ENCODE measurements around the gene ANXA2.
A peak's percentile ranks its signal among the peaks of the same experiment; 100 is the strongest.

ANXA2 gene

DNA sequence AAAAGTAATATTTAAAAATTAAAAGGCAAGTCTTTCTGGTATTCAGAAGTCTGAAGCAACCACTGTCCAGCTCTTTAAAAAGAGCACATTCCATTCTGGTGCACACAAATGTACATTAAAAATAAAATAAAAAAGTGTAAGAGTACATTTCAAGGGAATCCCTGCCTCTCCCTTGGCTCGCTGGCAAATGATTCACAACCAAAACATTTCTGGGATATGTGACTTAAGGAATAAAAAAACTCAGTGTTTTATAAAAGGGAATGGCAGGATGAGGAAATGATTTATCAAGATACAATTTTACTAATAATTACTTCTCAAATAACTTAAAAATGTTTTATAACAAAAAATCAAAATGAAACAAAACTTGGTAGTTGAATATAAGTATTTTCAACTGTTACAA lies 23.8 kb upstream of the ANXA2 start:
- TF ChIP-seq ZFP3 (CRISPR knock-in tag; IDR thresholded peaks at IDR 0.05): no peak
- TF ChIP-seq ISL1 (CRISPR knock-in tag; IDR thresholded peaks at IDR 0.05): peak; percentile 53; the same call in 1 of the 2 replicates
- peak; percentile 49 for ATAC-seq

DNA sequence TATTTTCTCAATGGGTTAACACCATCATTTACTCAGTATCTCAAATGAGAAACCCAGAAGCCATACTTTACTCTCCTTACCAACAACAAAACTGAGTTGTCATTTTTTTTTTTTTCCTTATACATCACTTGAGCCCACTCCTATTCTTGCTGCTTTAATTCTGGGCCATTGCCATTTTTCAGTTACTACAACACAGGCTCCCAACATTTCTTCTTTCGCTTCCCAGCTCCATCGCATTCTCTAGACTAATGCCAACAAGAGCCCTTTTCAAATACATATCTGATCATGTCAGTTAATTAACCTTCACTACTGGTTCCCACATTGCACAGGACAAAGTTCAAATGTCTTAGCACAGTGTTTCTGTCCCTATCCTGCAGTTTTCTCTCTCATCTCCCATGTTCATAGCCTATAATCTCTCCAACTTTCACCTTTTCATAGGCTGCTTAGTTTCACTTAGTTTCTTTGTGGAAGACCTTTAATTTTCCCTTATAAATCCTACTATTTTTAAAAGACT lies 22.5 kb upstream of the ANXA2 start:
- TF ChIP-seq, protein P1, sequence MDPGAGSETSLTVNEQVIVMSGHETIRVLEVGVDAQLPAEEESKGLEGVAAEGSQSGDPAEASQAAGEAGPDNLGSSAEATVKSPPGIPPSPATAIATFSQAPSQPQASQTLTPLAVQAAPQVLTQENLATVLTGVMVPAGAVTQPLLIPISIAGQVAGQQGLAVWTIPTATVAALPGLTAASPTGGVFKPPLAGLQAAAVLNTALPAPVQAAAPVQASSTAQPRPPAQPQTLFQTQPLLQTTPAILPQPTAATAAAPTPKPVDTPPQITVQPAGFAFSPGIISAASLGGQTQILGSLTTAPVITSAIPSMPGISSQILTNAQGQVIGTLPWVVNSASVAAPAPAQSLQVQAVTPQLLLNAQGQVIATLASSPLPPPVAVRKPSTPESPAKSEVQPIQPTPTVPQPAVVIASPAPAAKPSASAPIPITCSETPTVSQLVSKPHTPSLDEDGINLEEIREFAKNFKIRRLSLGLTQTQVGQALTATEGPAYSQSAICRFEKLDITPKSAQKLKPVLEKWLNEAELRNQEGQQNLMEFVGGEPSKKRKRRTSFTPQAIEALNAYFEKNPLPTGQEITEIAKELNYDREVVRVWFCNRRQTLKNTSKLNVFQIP (CRISPR knock-in tag; IDR thresholded peaks at IDR 0.05; ENCODE audit: borderline replicate concordance, low read depth): no peak
- TF ChIP-seq ZFP3 (CRISPR knock-in tag; IDR thresholded peaks at IDR 0.05): no peak
- TF ChIP-seq, protein P2, sequence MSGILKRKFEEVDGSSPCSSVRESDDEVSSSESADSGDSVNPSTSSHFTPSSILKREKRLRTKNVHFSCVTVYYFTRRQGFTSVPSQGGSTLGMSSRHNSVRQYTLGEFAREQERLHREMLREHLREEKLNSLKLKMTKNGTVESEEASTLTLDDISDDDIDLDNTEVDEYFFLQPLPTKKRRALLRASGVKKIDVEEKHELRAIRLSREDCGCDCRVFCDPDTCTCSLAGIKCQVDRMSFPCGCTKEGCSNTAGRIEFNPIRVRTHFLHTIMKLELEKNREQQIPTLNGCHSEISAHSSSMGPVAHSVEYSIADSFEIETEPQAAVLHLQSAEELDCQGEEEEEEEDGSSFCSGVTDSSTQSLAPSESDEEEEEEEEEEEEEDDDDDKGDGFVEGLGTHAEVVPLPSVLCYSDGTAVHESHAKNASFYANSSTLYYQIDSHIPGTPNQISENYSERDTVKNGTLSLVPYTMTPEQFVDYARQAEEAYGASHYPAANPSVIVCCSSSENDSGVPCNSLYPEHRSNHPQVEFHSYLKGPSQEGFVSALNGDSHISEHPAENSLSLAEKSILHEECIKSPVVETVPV (CRISPR knock-in tag; IDR thresholded peaks at IDR 0.05): no peak
- TF ChIP-seq, protein P3, sequence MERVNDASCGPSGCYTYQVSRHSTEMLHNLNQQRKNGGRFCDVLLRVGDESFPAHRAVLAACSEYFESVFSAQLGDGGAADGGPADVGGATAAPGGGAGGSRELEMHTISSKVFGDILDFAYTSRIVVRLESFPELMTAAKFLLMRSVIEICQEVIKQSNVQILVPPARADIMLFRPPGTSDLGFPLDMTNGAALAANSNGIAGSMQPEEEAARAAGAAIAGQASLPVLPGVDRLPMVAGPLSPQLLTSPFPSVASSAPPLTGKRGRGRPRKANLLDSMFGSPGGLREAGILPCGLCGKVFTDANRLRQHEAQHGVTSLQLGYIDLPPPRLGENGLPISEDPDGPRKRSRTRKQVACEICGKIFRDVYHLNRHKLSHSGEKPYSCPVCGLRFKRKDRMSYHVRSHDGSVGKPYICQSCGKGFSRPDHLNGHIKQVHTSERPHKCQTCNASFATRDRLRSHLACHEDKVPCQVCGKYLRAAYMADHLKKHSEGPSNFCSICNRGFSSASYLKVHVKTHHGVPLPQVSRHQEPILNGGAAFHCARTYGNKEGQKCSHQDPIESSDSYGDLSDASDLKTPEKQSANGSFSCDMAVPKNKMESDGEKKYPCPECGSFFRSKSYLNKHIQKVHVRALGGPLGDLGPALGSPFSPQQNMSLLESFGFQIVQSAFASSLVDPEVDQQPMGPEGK (CRISPR knock-in tag; IDR thresholded peaks at IDR 0.05; ENCODE audit: borderline replicate concordance): no peak
- TF ChIP-seq, protein P4, sequence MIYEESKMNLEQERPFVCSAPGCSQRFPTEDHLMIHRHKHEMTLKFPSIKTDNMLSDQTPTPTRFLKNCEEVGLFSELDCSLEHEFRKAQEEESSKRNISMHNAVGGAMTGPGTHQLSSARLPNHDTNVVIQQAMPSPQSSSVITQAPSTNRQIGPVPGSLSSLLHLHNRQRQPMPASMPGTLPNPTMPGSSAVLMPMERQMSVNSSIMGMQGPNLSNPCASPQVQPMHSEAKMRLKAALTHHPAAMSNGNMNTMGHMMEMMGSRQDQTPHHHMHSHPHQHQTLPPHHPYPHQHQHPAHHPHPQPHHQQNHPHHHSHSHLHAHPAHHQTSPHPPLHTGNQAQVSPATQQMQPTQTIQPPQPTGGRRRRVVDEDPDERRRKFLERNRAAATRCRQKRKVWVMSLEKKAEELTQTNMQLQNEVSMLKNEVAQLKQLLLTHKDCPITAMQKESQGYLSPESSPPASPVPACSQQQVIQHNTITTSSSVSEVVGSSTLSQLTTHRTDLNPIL (CRISPR knock-in tag; IDR thresholded peaks at IDR 0.05; ENCODE audit: low read depth): no peak
- TF ChIP-seq GLIS3 (CRISPR knock-in tag; IDR thresholded peaks at IDR 0.05): no peak
- no peak for TF ChIP-seq ZC3H10 (CRISPR knock-in tag; IDR thresholded peaks at IDR 0.05)
- no peak for TF ChIP-seq RARB (CRISPR knock-in tag; IDR thresholded peaks at IDR 0.05)
- TF ChIP-seq PPARA (CRISPR knock-in tag; IDR thresholded peaks at IDR 0.05; ENCODE audit: borderline replicate concordance): no peak
- TF ChIP-seq BACH2 (CRISPR knock-in tag; IDR thresholded peaks at IDR 0.05; ENCODE audit: borderline replicate concordance): no peak
- TF ChIP-seq ESRRG (CRISPR knock-in tag; IDR thresholded peaks at IDR 0.05): no peak
- TF ChIP-seq CSDC2 (CRISPR knock-in tag; IDR thresholded peaks at IDR 0.05): no peak
- TF ChIP-seq ARNTL (CRISPR knock-in tag; IDR thresholded peaks at IDR 0.05; ENCODE audit: borderline replicate concordance, low read depth): no peak
- no peak for TF ChIP-seq OSR1 (CRISPR knock-in tag; IDR thresholded peaks at IDR 0.05)
- ATAC-seq: no peak

DNA sequence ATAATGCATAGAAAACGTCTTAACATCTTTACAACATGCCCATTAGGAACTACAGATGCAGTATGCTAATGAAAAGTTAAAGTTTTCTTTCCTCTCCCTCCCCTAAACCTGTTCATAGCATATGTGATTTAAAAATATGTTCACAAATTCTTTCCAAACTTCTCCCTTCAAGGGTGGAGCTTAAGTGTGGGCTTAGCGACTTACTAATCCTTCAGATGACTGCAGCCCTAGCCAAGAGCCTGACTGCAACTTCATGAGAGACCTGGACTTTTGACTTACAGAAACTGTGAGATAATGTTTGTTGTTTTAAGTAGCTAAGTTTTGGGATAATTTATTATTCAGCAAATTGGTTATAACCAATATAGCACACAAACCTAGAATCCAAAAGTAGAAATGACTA lies 22.0 kb upstream of the ANXA2 start:
- TF ChIP-seq ZFP3 (CRISPR knock-in tag; IDR thresholded peaks at IDR 0.05) (no peak), ESRRG (CRISPR knock-in tag; IDR thresholded peaks at IDR 0.05) (no peak), ZC3H10 (CRISPR knock-in tag; IDR thresholded peaks at IDR 0.05) (no peak)
- TF ChIP-seq, protein P5, sequence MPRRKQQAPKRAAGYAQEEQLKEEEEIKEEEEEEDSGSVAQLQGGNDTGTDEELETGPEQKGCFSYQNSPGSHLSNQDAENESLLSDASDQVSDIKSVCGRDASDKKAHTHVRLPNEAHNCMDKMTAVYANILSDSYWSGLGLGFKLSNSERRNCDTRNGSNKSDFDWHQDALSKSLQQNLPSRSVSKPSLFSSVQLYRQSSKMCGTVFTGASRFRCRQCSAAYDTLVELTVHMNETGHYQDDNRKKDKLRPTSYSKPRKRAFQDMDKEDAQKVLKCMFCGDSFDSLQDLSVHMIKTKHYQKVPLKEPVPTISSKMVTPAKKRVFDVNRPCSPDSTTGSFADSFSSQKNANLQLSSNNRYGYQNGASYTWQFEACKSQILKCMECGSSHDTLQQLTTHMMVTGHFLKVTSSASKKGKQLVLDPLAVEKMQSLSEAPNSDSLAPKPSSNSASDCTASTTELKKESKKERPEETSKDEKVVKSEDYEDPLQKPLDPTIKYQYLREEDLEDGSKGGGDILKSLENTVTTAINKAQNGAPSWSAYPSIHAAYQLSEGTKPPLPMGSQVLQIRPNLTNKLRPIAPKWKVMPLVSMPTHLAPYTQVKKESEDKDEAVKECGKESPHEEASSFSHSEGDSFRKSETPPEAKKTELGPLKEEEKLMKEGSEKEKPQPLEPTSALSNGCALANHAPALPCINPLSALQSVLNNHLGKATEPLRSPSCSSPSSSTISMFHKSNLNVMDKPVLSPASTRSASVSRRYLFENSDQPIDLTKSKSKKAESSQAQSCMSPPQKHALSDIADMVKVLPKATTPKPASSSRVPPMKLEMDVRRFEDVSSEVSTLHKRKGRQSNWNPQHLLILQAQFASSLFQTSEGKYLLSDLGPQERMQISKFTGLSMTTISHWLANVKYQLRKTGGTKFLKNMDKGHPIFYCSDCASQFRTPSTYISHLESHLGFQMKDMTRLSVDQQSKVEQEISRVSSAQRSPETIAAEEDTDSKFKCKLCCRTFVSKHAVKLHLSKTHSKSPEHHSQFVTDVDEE (CRISPR knock-in tag; IDR thresholded peaks at IDR 0.05): no peak
- no peak for ATAC-seq

DNA sequence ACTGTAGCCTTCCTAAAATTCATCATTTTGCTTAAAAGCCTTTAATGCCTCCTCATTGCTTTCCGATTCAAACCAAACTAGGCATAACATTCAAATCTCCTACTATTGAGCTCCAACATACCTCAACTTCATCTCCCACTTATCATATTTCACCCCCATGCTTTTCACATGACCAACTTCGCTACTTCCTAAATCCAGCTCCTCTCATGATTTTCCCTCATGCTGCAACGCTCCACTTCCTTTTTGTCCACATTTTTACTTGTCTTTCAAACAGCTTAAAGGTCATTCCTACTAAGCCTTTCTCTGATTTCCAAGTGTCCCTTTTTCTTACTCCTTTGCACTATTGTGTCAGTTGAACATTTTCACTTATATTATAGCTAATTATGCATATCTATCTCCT lies 20.3 kb upstream of the ANXA2 start:
- TF ChIP-seq ISL1 (CRISPR knock-in tag; IDR thresholded peaks at IDR 0.05): no peak
- TF ChIP-seq, protein P1 (CRISPR knock-in tag; IDR thresholded peaks at IDR 0.05; ENCODE audit: borderline replicate concordance, low read depth): no peak
- no peak for TF ChIP-seq OSR1 (CRISPR knock-in tag; IDR thresholded peaks at IDR 0.05)
- TF ChIP-seq ZNF565 (CRISPR knock-in tag; conservative IDR thresholded peaks at IDR 0.05; ENCODE audit: low read depth): no peak
- no peak for TF ChIP-seq BACH2 (CRISPR knock-in tag; IDR thresholded peaks at IDR 0.05; ENCODE audit: borderline replicate concordance)
- no peak for TF ChIP-seq ESRRG (CRISPR knock-in tag; IDR thresholded peaks at IDR 0.05)
- TF ChIP-seq SNAI2 (CRISPR knock-in tag; IDR thresholded peaks at IDR 0.05): no peak
- TF ChIP-seq ZFP3 (CRISPR knock-in tag; IDR thresholded peaks at IDR 0.05): no peak
- TF ChIP-seq, protein P2 (CRISPR knock-in tag; IDR thresholded peaks at IDR 0.05): no peak
- TF ChIP-seq ZC3H10 (CRISPR knock-in tag; IDR thresholded peaks at IDR 0.05): no peak
- TF ChIP-seq RARB (CRISPR knock-in tag; IDR thresholded peaks at IDR 0.05): no peak
- TF ChIP-seq ARNTL (CRISPR knock-in tag; IDR thresholded peaks at IDR 0.05; ENCODE audit: borderline replicate concordance, low read depth): no peak
- no peak for TF ChIP-seq TCF4 (CRISPR knock-in tag; IDR thresholded peaks at IDR 0.05; ENCODE audit: borderline replicate concordance)
- TF ChIP-seq PPARA (CRISPR knock-in tag; IDR thresholded peaks at IDR 0.05; ENCODE audit: borderline replicate concordance): no peak

More for the DNA sequence above, 20.3 kb upstream of the ANXA2 start:
- no peak for ATAC-seq

Measured in SK-N-SH treated with all-trans-retinoic acid at 6 μM for 48 hours (cell line).